Panc1 (cell line): ENCODE data around the gene TMEM131. TPM values are rescaled to one million over a fixed set of nuclear protein-coding genes. Genes with fewer than 3 reads are reported as not detected.

Experiments
- ATAC-seq: fragments of 200-7000 bp; cut with Tn5 transposase; 2 replicates; pipeline ENCODE4 v1.9.1; 2020; ENCODE audit warnings: mild to moderate bottlenecking, moderate library complexity
- BruUV-seq: library from RNA; stranded (reverse); fragments of 400-500 nt; replicated peaks from 2 replicates; lab custom pipeline; 2021; lab: Mats Ljungman, UMichigan
- CTCF ChIA-PET: fragments of 300-600 bp; sonication (Branson Sonifier 250); formaldehyde crosslinking; loops from one replicate; lab custom pipeline; 2022; ENCODE audit warnings: antibody characterized with exemption; lab: Charles Lee
- POLR2A ChIA-PET: fragments of 300-600 bp; sonication (Branson Sonifier 250); formaldehyde crosslinking; loops from one replicate; lab custom pipeline; 2022; ENCODE audit warnings: antibody characterized with exemption; lab: Charles Lee
- DNase-seq: peaks from one replicate; pipeline ENCODE4 v3.0.0-alpha.2; 2010; ENCODE audit warnings: low read depth, low spot score
- H3K27ac ChIP-seq: 2 replicates; pipeline ENCODE4 v1.5.1; 2011; ENCODE audit warnings: mild to moderate bottlenecking, low read length, inconsistent platforms
- H3K27me3 ChIP-seq: fragments of 200-500 bp; sonication (Bioruptor generic); 2 replicates; pipeline ENCODE4 v1.6.0; 2014; ENCODE audit warnings: low read length, inconsistent platforms; ENCODE audit not compliant: control insufficient read depth, insufficient read depth
- H3K36me3 ChIP-seq: fragments of 200-500 bp; sonication (Bioruptor generic); 2 replicates; pipeline ENCODE4 v1.5.1; 2014; ENCODE audit warnings: inconsistent platforms, mild to moderate bottlenecking, low read length, moderate library complexity; ENCODE audit not compliant: control insufficient read depth, insufficient read depth
- H3K4me1 ChIP-seq: 2 replicates; pipeline ENCODE4 v1.5.1; 2011; ENCODE audit warnings: inconsistent platforms, mild to moderate bottlenecking, low read length, moderate library complexity; ENCODE audit not compliant: control insufficient read depth, insufficient read depth
- H3K4me3 ChIP-seq, 2 experiments: 2 replicates each; pipeline ENCODE4 v1.5.1; 2011 to 2012; ENCODE audit warnings: low read depth in 2 of 2, low read length in 2 of 2, mild to moderate bottlenecking in 2 of 2, inconsistent platforms in 1 of 2, moderate library complexity in 1 of 2
- H3K9me3 ChIP-seq: fragments of 200-500 bp; sonication (Bioruptor generic); 2 replicates; pipeline ENCODE4 v1.5.1; 2014; ENCODE audit warnings: low read depth, mild to moderate bottlenecking, inconsistent platforms, low read length, moderate library complexity; ENCODE audit not compliant: control insufficient read depth, insufficient read depth
- CTCF ChIP-seq: fragments of 450-650 bp; IDR thresholded peaks from 2 replicates; pipeline ENCODE4 v1.5.1; 2017; ENCODE audit warnings: mild to moderate bottlenecking
- POLR2AphosphoS5 ChIP-seq: IDR thresholded peaks from 2 replicates; pipeline ENCODE4 v1.6.1; 2012; ENCODE audit warnings: mild to moderate bottlenecking, low read depth, low read length, moderate library complexity
- REST ChIP-seq, 2 experiments: IDR thresholded peaks; 2 replicates each; pipeline ENCODE4 v1.6.1; 2011 to 2012; ENCODE audit warnings: low read depth in 2 of 2, control low read depth in 1 of 2, low read length in 1 of 2, mild to moderate bottlenecking in 1 of 2, moderate library complexity in 1 of 2; ENCODE audit not compliant: insufficient read depth in 1 of 2
- SIN3A ChIP-seq: IDR thresholded peaks from 2 replicates; pipeline ENCODE4 v1.6.1; 2012; ENCODE audit warnings: low read depth, mild to moderate bottlenecking, low read length, moderate library complexity, borderline replicate concordance; ENCODE audit not compliant: insufficient read depth
- TCF7L2 ChIP-seq: IDR thresholded peaks from 2 replicates; pipeline ENCODE4 v1.6.1; 2011; ENCODE audit warnings: mild to moderate bottlenecking, low read depth, low read length, inconsistent platforms
- in situ Hi-C: cut with HindIII; loops from 2 replicates; pipeline ENCODE4 v1.10.0; 2016; ENCODE audit warnings: low sequenced_read_pairs, low pct_unique_long_range_greater_than_20kb
- intact Hi-C: fragments of 100-400 bp; cut with micrococcal nuclease; formaldehyde crosslinking; loops from one replicate; pipeline ENCODE4 v1.10.0; 2022; ENCODE audit not compliant: unreplicated experiment
- total RNA-seq: library from RNA; stranded (reverse); gene quantifications from one replicate; pipeline ENCODE4 v1.2.1, GENCODE V29; 2021; ENCODE audit not compliant: unreplicated experiment

The TMEM131 gene
- total RNA-seq, 1 experiment from 2014 or later, result 43.4 TPM

- Histone ChIP-seq H3K4me3 (no peak overlapping the region), H3K36me3 (no peaks in the 10 kb centered on the region), H3K27me3 (peaks cover under 1% of the 10 kb centered on the region; the same call in 1 of the 2 replicates), H3K9me3 (no peaks in the 10 kb centered on the region), H3K4me1 (no peaks in the 10 kb centered on the region), H3K27ac (no peak overlapping the region)
- POLR2A ChIA-PET, result no interaction called here
- no TSS peak for BruUV-seq
- in situ Hi-C loops, result no loop called here
- CTCF ChIA-PET, result no interaction called here
- intact Hi-C loops, result no loop called here
- ATAC-seq, result no peak
- TF ChIP-seq CTCF (no peak), POLR2AphosphoS5 (no peak), SIN3A (no peak)
- DNase-seq, result no peak
Observed at GRCh38 chr2:98020516-98020915, 24.8 kb upstream of the TMEM131 start.

- intact Hi-C loops, result no loop called here
- ATAC-seq (no peak), DNase-seq (no peak)
- no peaks in the 10 kb centered on the region for H3K4me1 ChIP-seq
- no peaks in the 10 kb centered on the region for H3K9me3 ChIP-seq
- TF ChIP-seq CTCF (no peak), POLR2AphosphoS5 (no peak)
- CTCF ChIA-PET, result no interaction called here
- no peak overlapping the region for H3K4me3 ChIP-seq
- no peaks in the 10 kb centered on the region for H3K27me3 ChIP-seq
- no peaks in the 10 kb centered on the region for H3K36me3 ChIP-seq
- in situ Hi-C loops, result no loop called here
- H3K27ac ChIP-seq, result no peak overlapping the region
- BruUV-seq, result no TSS peak
- POLR2A ChIA-PET, result no interaction called here
Observed at GRCh38 chr2:98016908-98017670, 21.3 kb upstream of the TMEM131 start.

GRCh38 chr2:98015671-98016070, 19.9 kb upstream of the TMEM131 start:
- Histone ChIP-seq H3K4me3 (no peak overlapping the region), H3K27ac (no peak overlapping the region), H3K9me3 (no peaks in the 10 kb centered on the region), H3K27me3 (no peaks in the 10 kb centered on the region), H3K4me1 (no peaks in the 10 kb centered on the region), H3K36me3 (no peaks in the 10 kb centered on the region)
- ChIA-PET POLR2A (no interaction called here), CTCF (no interaction called here)
- TF ChIP-seq SIN3A, result no peak
- TF ChIP-seq TCF7L2, result no peak
- TF ChIP-seq POLR2AphosphoS5, result no peak
- TF ChIP-seq REST (IDR thresholded peaks at IDR 0.05; ENCODE audit: insufficient read depth in 1 of 2, low read depth in 2 of 2, low read length in 1 of 2), result no peak
- TF ChIP-seq CTCF, result no peak
- intact Hi-C loops (no loop called here), in situ Hi-C loops (no loop called here)
- BruUV-seq, result no TSS peak
- ATAC-seq, result no peak
- DNase-seq, result no peak
